GM21717 (cell line): ENCODE results near the gene SCPEP1.
"Not testable (repeated sequence)": the region's sequence is repeated elsewhere in the genome, so short reads cannot be mapped to it uniquely, and the experiment has no call there.

Experiments
- ATAC-seq: cut with Tn5 transposase; IDR thresholded peaks from one replicate; pipeline ENCODE4 v1.9.1; 2021; ENCODE audit warnings: mild to moderate bottlenecking, moderate library complexity; ENCODE audit not compliant: unreplicated experiment

Gene SCPEP1, protein sequence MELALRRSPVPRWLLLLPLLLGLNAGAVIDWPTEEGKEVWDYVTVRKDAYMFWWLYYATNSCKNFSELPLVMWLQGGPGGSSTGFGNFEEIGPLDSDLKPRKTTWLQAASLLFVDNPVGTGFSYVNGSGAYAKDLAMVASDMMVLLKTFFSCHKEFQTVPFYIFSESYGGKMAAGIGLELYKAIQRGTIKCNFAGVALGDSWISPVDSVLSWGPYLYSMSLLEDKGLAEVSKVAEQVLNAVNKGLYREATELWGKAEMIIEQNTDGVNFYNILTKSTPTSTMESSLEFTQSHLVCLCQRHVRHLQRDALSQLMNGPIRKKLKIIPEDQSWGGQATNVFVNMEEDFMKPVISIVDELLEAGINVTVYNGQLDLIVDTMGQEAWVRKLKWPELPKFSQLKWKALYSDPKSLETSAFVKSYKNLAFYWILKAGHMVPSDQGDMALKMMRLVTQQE

GRCh38 chr17:56977673-56978395, at the start of gene SCPEP1:
Gene SCPEP1 (plus strand): TSS chr17:56978131. CDS start chr17:56978160, 29 bp downstream.
- peak; percentile 55 for ATAC-seq

DNA sequence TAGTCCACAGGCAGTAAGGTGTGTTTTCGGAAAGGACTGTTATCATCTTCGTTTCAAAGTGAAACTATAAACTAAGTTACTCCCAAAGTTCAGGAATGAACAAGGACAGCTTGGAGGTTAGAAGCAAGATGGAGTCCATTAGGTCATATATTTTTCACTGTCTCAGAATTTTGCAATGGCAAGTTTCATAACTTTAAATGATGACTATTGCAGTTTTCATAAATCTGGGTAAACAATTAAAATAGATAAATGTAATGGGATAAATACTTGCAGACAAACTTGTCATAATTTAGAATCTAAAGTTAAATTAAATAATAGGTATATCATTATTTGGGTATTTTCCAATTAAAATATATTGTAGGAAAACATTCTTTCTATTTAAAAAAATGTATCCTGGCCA, 49.3 kb upstream of the SCPEP1 start:
- ATAC-seq: no peak

- ATAC-seq: no peak
Observed at GRCh38 chr17:56929362-56929969, 48.5 kb upstream of the SCPEP1 start.

GRCh38 chr17:56930739-56931337, 47.1 kb upstream of the SCPEP1 start:
- no peak for ATAC-seq

GRCh38 chr17:56933151-56933745, 44.7 kb upstream of the SCPEP1 start:
- ATAC-seq: no peak

DNA sequence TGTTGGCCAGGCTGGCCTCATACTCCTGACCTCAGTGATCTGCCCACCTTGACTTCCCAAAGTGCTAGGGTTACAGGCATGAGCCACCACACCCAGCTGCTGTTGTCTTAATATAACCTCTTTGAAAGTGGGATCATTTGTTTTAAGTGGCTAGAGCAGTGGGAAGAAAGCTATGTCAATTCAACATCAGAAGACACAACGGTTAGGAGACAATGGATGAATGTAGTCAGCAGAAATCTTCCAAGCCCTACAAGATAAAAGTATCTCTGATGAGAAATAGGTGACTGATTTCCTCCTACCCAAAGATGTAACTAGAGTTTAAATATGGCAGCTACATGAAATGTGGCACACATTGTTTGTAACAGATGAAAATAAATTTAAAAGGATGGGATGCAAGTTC, 44.1 kb upstream of the SCPEP1 start:
- no peak for ATAC-seq

- ATAC-seq: no peak
Observed at GRCh38 chr17:56934280-56934679, 43.7 kb upstream of the SCPEP1 start.

- ATAC-seq: no peak
Observed at GRCh38 chr17:56935461-56935860, 42.5 kb upstream of the SCPEP1 start.

GRCh38 chr17:56936697-56937322, 41.1 kb upstream of the SCPEP1 start:
- no peak for ATAC-seq

GRCh38 chr17:56937687-56938086, 40.2 kb upstream of the SCPEP1 start:
- no peak for ATAC-seq

GRCh38 chr17:56938206-56938605, 39.7 kb upstream of the SCPEP1 start:
- ATAC-seq: not testable (repeated sequence)

GRCh38 chr17:56939869-56940484, 38.0 kb upstream of the SCPEP1 start:
- no peak for ATAC-seq

DNA sequence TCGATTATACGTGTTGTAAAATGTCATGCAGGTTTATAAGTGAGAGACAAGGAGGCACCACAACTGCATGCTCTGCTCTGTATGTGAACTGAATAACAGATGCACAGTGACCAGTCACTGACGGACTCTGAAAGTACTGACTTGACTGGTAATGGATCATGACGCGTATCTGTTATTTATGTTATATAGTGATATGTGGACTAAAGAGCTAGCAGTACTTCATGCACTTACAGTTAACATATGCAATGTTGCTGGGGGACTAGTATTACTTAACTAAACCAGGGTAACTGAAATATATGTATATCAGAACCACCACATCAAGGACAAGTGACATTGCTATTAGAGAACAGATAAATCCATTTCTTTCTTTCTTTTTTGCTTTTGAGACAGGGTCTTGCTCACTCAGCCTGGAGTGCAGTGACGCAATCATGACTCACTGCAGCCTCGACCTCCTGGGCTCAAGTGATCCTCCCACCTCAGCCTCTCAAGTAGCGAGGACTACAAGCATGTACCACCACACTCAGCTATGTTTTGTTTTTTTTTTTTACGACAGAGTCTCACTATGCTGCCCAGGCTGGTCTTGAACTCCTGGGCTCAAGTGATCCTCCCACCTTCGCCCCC, 34.3 kb upstream of the SCPEP1 start:
- ATAC-seq: no peak

DNA sequence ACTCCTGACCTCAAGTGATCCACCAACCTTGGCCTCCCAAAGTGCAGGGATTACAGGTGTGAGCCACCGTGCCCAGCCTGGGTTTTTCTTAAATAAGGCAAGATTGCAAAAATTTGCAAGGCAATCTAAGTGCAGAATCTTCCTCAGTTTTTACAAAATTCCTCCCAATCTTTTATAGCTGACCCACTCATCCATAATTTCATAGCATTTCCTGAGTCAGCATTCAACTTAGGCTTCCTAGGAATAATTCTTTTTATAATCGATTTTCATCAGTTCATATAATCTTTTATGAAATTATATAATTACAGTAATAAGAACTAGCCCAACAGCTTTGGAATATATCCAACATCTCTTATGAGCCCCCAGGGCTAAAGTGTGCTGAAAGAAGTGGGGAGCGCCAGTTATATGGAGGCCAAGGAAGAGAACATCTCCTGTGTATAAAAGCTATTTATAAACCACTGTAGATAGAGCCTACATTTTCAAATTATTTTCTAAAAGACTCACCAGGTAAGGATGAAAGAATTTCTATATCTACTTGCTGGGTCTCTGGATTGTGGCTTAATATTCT, 31.9 kb upstream of the SCPEP1 start:
- no peak for ATAC-seq

DNA sequence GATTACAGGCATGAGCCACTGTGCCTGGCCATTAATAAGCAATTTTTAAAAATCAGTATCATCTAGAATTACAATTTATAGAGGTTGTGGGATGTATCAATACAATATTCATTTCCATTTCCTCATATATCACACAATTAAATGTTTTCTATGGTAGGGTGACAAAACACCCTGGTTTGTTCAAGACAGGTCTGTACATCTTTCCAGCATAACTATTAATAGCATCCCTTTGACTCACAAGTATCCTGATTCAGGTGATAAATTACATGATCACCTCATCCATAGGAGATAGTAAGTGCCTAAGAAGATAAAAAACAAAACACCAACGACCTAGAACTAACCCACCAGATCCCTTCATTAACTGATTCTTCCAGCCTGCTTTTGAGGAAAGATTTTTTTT, 30.2 kb upstream of the SCPEP1 start:
- ATAC-seq: no peak

GRCh38 chr17:56948491-56948890, 29.4 kb upstream of the SCPEP1 start:
- ATAC-seq: no peak

DNA sequence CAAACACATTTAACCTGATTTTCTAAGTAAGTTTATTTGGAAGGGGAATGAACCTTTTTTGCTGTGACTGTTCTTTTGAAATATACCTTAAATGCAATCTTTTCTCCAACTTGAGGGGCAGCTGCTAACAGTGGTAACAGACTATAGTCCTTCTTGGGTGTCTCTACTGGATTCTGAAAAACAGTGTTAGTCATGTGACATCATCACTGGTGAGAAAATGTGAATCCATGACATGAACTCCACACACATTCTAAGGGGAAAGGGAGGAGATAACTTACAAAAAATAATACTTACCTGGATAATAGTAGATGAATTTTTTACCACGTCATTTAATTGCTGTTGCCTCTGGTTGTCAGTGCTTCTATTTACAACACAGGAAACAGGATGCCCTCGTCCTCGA, 28.3 kb upstream of the SCPEP1 start:
- ATAC-seq: no peak

DNA sequence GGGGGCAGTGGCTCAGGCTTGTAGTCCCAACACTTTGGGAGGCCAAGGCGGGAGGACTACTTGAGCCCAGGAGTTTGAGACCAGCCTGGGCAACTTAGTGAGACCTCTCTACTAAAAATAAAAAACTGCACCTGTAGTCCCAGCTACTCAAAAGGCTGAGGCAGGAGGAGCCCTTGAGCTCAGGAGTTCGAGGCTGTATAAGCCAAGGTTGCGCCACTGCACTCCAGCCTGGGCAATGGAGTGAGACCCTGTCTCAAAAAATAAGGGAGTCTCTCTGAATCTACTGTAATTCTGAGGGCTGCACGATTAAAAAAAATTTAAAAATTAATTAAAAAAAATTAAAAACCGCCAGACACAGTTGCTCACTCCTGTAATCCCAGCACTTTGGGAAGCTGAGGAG, 20.9 kb upstream of the SCPEP1 start:
- no peak for ATAC-seq
